NCI-H1417 (cell line): ENCODE results near the gene RAPGEF5.
A peak's percentile ranks its signal among the peaks of the same experiment; 100 is the strongest.

Experiments used
- DNase-seq, 3 experiments: peaks; one replicate each; lab custom pipeline; 2025; lab: John Stamatoyannopoulos, UW

Gene RAPGEF5

DNA sequence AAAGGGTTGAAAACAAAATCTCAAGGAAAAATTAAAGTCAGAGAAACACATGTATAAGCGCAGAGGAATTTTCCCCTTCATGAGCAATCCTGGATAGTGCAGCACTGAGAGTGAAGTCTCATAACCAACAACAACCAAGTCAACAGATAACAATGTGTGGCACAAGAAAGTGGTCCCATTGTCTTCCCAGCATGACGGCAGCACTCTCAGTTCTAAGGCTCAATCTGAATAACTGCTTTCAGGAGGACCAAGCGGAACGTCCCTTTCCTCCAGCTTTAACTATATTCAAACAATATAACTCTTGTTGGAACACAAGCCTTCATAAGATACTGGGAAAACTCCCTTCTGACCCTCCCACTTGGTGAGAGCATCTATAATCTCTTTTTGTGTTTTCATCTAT is 137.9 kb downstream of the RAPGEF5 start:
- DNase-seq: no peak

DNA sequence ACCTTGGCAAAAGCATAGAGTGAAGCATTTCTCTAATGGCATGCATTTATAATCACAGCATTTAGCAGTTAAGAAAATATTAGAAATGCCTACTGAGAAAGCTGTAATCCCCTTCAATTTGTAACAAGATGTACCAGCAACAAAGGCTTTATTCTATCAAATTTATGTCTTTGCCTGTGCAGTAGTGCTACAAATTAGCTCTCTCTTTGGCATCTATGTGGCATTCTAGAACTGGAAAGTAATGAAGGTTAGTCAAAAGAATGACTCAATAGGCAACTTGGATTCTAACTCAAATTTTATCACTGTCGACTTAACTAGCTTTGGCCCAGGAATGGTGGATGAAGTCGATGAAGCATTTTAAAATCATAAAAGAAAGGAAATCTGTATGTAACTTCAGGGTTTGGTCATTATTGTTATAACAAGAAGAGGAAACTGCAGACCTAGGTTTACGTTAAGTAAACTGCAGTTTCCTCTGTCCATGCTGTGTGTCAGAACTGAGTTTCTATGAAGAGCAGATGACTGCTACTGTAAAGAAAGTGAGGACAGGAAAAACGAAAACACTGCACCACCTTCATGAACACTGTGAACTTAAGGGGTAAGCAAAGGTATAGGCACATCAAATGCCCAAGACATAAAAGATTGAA is 140.0 kb downstream of the RAPGEF5 start:
- DNase-seq: no peak

DNA sequence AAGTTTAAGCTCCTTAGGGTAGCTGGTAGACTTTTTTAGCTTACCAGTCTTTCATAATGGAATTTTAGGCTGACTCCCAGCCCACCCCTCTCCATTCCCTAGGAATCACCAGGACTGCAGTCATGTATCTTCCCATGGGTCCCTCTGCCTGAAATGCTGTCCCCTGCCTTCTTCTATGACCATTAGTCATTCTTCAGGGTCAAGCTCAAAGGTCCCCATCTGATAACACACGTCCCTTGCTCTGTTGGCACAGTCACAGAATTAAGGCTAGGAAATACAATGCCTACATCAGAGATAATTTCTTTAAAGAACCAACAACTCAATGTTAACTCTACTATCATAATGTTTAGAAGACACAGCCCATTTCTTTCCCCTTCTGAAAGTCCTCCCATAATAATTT is 140.6 kb downstream of the RAPGEF5 start:
- DNase-seq: no peak

DNA sequence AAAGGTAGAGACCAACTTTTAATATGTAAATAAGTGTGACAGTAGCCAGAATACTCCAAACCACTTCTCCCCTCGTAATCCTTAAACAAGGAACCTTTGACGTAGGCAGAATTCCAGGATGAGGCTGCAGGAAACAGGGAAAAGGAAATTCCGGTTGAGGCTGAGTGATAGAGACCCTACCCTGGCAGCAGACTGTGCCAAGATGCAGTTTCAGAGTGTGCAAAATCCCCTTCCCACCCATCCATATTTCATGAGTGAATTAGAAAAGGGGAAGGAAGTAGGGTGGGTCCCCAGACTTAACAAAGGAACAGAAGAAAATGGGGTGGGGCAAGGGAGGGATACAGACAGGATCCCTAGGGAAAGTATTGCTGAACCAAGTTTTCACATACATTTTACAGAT is 143.0 kb downstream of the RAPGEF5 start:
- no peak for DNase-seq

DNA sequence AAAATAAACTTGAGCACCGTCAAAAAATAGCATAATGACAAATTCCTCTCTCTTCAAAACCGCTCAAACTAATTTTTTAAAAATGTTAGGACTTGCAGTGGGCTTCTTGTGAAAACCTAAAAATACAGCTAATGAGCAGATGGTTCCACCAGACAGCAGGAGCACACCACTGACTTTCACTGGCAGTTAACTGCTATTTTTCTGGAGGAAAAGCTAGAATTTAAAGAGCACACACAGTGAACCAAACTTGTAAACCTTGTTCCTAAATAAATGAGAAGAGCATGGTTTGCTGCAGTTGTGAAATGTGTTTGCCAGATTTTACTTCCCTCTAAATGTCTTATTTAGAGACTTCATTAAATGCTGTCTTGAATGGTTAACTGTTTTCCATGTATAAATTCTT is 143.9 kb downstream of the RAPGEF5 start:
- DNase-seq: no peak

DNA sequence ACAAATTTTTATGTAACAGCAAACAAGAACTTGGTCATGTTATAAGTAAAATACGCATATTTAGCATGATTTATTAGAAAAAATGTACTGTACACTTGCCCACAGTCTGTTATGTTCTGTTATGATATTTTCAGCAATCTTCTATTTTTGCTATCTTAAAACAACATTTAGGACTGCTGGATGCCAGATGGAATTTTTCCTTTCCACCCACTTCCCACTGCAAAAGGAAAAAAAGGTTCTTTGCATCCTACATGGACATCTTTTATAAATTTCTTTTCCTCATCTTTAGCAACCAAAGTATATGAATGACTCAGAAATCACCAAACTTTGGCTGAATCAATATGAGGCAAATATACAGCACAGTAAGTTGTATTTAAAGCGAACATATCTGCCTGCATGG is 146.0 kb downstream of the RAPGEF5 start:
- DNase-seq: no peak

DNA sequence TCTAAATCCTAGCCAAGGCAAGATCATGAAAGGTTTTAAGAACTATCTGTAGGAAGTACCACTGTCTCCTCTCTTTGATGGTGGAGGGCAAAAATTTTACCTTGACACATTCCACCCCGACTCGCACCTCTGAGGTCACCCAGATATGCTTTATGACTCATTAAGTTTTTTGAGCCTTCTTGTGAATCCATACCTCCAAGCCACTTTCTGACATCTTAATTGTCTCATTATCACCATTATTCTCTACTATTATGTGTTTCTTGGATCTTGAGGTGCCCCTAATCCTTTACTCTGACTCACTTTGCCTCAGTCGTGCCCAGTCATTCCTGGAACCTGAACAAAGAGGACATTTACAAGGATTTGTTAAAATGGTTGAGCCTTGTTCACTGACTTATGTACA is 146.6 kb downstream of the RAPGEF5 start:
- DNase-seq: no peak

DNA sequence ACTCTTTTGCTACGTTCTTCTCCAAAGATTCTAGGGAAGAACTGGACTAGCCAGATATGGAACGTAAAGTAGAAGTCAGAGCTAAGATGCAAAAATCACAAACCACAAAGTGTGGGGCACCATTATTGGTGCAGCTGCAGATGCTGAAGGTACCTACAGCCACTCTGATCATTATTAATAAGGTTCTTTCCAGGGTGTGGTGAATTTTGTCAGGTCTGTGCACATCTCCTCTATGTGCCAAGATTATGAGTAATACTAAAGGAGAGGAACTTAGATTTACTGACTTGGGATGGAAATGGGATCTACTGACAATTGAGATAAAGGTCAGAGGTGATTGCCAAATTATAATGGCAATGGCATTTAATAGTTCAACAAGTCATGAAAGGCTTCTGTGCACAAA is 148.2 kb downstream of the RAPGEF5 start:
- DNase-seq: no peak

DNA sequence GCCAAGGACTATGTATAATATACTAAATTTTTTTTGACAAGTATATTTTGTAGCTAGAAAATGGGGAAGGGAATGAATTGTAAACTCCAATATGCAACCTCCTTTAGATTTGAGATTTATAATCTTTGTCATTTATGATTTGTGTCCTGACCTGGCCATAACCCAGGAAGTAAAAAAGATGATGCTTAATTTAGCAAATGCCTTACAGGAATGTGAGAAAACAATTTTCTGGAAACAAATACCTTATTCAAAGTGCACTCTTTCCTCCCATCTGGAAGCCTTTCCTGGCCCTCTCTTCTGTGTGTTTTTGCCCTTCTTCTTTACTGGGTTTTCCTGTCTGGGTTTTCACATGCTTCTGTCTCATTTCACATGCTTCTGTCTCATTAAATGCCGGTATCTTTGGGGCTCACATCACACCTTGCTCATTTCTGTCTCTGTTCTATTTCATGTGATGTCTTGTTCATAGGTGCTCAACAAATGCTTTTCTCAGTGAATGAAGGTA is 149.2 kb downstream of the RAPGEF5 start:
- DNase-seq: no peak

DNA sequence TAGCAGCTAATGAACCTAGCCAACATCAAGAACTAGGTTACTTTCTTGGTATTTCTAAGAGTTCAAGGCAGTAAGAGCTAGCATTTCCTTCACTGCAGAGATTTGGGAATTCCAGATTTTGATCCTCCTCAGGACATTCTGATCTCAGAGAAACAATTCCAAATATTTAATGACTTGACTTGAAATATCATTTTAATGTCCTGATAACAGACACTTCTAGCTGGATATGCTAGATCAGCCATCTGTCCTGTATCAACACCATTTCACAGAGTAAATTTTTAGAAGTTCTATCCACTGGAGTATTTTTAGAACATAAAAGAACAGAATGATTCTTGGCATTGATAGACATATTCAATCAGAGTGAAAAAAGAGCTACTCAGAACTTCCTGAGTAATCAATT is 151.3 kb downstream of the RAPGEF5 start:
- no peak for DNase-seq

DNA sequence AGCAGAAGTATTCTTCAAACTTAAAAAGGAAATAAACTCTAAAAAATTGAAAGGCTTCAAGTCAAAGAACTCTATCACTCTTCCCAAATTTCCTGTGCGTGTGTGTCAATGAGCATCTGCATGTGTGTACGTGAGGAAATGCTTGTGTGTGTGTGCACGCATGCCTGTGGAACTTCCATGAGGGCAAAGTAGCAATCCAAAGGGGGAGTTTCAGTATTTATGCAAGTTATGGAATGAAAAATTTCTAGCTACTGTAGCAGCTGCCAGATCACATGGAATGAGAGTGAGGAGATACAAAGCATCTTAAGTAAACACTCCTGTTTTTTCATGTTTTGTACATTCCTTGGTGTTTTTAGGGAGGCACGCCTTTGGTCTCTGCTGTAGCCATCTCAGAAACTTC is 152.6 kb downstream of the RAPGEF5 start:
- no peak for DNase-seq

DNA sequence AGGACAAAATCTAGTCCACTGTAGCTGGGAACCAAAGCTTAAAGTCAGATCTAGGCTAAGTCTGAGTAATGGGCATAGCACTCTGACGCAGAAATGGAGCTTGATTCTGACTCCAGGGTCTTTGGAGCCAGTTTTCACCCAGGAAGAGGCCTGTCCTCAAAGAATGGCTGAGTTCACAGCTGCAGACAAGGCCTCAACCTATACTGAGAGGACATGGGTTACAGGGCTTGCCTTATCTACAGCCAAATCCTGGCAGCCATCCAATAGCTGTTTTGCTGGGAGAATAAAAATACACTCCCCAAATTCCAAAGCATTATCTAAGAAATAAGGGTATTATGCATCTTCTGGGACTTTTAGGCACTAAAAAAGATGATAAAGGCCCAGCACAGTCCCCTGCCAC is 154.8 kb downstream of the RAPGEF5 start:
- DNase-seq: no peak

DNA sequence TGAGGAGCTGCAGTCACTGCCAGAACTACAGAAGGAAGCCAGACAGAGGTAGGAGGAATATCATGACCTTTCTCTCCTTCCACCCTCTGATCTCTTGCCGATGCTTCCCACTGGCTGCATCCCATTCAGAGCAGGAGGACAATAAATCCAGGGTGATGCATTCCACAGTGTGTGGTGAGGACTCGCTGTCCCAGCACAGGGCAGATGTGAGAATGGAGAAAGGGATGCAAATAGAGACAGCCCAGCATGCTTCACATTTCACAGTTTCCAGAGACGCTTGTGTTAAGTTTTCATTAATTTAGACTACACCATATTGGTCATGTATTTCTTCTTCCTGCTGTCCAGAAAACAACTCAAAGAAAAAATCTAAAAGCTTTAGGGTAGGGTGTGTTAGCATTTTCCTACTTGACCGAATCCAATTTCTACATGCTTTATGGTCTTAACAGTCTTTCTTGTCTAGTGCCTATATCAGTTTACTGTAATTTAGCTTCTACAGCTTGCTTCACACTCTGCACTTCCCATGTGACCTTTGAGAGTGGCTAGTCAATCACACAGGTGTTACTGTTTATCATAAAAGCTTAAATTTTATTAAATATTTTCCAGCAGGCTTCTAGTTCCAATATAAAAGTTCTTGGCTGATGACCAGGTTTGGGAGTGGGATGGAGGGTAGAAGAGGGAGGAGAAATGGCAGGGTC is 155.6 kb downstream of the RAPGEF5 start:
- DNase-seq: no peak

DNA sequence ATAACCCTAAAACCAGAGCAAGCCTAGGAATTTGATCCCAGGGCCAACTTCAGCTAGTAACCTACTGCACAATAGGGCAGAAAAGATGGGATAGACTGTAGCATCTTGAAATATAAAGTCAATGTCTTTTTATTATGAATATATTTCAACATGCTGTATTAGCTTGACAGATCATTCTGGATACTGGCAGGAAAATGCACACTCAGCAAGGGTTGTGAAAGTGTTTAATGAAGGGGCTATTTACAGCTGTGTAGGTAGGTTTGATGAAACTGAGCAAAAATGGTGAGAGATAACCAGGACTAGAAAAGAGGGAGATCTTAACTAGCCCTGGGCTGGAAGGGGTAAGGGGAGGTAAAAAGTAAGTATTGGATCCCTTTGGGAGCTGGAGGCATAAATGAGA is 156.2 kb downstream of the RAPGEF5 start:
- DNase-seq: no peak

DNA sequence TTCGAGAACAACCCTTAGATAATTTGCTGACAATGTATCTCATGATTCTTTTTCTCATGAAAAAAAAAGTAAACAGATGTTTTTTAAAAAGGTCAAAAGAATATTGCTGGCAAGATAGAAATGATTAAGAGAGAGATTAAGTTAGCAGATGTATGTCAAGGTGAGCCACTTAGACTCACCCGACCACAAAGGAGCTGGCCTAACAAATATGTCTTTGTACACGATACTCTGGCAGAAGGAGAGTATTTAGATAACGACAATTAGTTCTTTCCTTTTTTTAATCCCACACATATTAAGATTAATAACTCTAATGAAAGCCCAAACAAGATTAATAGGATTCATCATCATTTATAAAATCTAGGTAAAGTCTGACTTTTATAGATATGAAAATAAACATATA is 156.7 kb downstream of the RAPGEF5 start:
- no peak for DNase-seq

DNA sequence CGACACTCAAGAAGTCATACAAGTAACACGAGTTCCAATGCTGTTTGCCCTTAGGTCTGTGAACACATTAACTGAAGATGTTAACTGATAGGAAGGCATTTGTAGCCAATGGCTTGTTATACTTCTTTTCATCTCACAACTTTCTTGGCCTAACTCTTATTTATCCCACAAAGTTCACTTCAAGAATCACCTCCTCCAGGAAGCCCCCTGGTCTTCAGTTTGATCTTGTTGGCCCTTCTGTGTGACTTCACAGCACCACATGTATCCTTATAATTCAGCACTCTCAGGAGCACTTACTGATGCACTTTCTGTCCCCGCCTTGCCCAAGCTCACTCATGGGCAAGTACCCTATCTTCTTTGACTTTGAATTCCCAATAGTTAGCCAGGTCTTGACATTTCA is 159.6 kb downstream of the RAPGEF5 start:
- no peak for DNase-seq

DNA sequence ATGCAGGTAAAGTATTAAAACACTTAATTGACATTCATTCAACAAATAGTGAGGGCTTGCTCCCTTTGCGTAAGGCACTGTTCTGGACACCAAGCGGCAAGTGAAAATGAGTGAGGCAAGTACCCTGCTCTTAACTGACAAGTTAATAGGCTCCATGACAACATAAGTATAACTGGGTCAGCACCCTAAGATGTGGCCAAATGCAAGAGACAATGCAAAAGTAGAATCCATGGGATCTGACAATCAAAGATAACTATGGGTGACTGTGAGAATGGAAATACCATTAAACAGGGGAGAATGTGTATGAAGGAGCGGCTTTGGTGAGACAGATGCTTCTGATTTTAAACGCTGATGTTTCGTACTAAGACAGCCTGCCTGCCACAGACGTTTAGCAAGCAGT is 160.5 kb downstream of the RAPGEF5 start:
- DNase-seq: no peak

DNA sequence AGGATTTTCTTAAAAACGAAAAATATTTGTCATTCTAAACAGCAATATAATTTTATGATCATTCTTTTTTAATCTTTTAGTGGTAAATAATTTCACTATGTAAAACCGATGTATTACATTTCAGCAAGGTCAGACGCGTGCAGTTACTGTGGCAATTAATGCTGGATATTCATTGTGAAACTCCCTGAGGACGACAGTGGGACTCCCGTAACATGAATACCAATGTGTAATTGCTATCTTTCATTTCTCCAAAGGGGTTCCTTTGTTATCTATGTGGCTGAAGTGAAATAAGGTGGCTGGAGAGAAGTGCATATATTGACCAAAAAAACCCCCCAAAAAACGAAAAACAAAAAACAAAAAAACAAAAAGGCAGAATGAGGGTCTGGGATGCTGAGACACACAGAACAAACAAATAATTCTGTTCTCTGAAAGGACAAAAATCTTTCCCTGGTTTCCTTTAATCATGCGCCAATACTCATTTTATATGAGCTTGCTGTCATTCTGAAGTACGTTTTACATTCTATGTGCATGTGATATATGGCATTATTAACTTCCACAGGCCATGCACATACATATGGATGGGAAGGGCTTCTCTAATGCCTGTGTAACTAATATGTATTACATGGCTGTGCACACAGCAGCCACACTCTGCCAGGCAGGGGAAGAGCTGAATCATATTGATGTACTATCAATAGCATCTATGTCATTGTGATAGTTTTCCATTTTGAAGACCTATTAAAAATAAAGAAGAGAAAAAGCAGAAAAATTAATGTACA is 161.4 kb downstream of the RAPGEF5 start:
- DNase-seq: no peak

DNA sequence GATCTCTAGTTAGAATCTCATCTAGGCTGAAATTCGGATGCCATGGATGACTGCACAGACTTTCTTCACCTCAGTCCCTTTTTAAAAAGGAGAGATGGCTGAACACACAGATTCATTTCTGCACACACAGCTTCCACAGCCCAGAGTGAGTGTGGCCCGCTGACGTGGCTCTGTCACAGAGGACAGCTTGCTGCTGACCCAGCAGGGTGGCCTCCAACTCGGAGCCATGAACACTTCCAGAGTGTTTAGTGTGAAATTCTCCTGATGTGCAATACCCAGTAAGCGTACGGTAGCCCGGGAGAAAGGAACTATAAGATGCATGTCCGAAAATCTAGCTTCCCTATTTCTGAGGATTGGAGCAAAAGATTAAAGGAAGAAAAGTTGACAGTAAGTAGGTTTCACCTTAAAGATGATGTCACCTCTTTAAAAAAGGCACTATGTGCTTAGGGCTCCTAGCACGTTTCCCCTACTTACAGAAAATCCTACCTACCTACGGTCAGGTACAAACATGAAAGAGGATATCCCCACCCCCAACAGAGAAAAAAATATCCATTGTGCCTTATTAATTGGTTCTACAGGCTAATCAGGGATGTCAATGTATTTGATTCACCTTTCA is 162.2 kb downstream of the RAPGEF5 start:
- no peak for DNase-seq

DNA sequence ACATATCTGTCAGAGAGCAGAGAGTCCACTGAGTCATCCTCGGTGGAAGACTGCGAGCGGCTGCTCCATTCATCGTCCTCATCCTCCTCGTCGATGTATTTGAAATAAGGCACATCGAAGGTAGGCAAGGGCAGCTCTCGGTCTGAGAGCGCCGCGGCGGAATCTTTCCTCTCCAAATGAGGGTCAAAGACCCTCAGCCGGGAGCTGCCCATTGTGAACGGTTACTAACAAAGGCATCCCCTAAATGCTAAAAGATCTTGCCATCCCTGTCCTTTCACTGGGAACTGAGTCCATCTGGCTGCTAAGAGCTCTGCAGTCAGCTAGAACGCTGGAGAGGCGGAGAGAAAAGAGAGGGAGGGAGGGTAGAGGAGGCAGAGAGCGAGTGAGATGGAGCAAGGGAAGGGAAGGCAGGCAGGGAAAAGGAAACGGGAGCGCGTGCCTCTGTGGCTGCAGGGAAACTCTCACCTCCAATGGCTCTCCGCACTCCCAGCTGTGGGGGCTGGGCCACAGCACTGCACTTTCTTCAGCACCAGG is 163.4 kb downstream of the RAPGEF5 start:
- no peak for DNase-seq

DNA sequence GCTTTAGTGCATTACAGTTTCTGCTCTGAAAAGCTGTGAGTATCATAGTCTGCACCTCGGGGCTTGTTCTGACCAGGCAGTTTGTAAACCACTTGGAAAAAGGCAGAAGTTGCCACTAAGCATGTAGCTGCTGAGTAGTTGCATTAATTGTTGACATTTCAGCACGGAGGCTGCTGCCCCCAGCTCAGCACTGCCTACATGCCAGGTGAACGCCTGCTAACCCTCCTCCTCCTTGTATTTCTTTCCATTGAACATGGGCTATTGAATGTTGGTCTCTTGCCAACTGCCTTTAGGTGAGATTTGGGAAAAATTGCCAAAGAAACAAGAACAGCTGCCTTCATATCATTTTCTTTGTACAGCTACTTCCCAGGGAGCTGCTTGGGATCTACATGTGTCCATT is 164.2 kb downstream of the RAPGEF5 start:
- peak in 2 of 3 experiments; percentile 6 to 53 for DNase-seq

DNA sequence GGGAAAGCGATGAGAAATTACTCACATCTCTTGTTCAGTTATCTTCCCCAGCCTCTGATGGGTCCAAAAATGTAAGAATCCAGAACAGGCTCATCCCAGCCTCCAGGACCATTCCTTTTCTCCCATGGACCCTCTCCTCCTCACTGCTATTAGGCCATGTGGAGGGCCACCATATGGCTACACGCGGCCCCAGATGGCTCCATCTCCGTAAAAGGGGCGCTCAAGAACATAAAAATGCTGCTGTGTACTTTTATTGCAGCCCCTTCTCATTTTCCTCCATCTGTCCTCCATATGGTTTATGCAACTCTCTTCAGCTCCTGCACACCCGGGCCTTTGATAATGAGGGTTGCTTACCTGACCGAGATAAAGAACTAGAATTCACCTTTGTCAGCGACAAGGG is 166.2 kb downstream of the RAPGEF5 start:
- no peak for DNase-seq
